ENCODE results near the gene SREK1. TPM values are rescaled to one million over a fixed set of nuclear protein-coding genes. Genes with fewer than 3 reads are reported as not detected.

The SREK1 gene
- total and polyA plus RNA-seq, 2 of the 8 experiments (the other 6 are each of a cell fraction or from before 2014, with no cell fraction given), result 10.6 to 40.4 TPM

DNA sequence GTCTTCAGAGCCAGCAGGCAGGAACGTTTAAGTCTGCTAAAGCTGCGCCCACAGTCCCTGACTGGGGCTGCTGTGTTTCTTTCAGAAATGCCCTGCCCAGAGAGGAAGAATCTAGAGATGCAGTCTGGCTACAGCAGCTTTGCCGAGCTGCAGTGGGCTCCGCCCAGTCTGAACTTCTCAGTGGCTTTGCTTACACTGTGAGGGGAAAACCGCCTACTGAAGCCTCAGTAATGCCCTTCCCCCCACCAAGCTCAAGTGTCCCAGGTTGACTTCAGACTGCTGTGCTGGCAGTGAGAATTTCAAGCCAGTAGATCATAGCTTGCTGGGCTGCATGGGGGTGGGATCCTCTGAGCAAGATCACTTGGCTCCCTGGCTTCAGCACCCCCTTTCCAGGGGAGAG, 78.4 kb downstream of the SREK1 start (continued):
- TF ChIP-seq, protein P1, sequence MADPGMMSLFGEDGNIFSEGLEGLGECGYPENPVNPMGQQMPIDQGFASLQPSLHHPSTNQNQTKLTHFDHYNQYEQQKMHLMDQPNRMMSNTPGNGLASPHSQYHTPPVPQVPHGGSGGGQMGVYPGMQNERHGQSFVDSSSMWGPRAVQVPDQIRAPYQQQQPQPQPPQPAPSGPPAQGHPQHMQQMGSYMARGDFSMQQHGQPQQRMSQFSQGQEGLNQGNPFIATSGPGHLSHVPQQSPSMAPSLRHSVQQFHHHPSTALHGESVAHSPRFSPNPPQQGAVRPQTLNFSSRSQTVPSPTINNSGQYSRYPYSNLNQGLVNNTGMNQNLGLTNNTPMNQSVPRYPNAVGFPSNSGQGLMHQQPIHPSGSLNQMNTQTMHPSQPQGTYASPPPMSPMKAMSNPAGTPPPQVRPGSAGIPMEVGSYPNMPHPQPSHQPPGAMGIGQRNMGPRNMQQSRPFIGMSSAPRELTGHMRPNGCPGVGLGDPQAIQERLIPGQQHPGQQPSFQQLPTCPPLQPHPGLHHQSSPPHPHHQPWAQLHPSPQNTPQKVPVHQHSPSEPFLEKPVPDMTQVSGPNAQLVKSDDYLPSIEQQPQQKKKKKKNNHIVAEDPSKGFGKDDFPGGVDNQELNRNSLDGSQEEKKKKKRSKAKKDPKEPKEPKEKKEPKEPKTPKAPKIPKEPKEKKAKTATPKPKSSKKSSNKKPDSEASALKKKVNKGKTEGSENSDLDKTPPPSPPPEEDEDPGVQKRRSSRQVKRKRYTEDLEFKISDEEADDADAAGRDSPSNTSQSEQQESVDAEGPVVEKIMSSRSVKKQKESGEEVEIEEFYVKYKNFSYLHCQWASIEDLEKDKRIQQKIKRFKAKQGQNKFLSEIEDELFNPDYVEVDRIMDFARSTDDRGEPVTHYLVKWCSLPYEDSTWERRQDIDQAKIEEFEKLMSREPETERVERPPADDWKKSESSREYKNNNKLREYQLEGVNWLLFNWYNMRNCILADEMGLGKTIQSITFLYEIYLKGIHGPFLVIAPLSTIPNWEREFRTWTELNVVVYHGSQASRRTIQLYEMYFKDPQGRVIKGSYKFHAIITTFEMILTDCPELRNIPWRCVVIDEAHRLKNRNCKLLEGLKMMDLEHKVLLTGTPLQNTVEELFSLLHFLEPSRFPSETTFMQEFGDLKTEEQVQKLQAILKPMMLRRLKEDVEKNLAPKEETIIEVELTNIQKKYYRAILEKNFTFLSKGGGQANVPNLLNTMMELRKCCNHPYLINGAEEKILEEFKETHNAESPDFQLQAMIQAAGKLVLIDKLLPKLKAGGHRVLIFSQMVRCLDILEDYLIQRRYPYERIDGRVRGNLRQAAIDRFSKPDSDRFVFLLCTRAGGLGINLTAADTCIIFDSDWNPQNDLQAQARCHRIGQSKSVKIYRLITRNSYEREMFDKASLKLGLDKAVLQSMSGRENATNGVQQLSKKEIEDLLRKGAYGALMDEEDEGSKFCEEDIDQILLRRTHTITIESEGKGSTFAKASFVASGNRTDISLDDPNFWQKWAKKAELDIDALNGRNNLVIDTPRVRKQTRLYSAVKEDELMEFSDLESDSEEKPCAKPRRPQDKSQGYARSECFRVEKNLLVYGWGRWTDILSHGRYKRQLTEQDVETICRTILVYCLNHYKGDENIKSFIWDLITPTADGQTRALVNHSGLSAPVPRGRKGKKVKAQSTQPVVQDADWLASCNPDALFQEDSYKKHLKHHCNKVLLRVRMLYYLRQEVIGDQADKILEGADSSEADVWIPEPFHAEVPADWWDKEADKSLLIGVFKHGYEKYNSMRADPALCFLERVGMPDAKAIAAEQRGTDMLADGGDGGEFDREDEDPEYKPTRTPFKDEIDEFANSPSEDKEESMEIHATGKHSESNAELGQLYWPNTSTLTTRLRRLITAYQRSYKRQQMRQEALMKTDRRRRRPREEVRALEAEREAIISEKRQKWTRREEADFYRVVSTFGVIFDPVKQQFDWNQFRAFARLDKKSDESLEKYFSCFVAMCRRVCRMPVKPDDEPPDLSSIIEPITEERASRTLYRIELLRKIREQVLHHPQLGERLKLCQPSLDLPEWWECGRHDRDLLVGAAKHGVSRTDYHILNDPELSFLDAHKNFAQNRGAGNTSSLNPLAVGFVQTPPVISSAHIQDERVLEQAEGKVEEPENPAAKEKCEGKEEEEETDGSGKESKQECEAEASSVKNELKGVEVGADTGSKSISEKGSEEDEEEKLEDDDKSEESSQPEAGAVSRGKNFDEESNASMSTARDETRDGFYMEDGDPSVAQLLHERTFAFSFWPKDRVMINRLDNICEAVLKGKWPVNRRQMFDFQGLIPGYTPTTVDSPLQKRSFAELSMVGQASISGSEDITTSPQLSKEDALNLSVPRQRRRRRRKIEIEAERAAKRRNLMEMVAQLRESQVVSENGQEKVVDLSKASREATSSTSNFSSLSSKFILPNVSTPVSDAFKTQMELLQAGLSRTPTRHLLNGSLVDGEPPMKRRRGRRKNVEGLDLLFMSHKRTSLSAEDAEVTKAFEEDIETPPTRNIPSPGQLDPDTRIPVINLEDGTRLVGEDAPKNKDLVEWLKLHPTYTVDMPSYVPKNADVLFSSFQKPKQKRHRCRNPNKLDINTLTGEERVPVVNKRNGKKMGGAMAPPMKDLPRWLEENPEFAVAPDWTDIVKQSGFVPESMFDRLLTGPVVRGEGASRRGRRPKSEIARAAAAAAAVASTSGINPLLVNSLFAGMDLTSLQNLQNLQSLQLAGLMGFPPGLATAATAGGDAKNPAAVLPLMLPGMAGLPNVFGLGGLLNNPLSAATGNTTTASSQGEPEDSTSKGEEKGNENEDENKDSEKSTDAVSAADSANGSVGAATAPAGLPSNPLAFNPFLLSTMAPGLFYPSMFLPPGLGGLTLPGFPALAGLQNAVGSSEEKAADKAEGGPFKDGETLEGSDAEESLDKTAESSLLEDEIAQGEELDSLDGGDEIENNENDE (IDR thresholded peaks at IDR 0.05; ENCODE audit: insufficient replicate concordance, low read length), result no peak
- TF ChIP-seq KDM5A (IDR thresholded peaks at IDR 0.05; ENCODE audit: low read length) (no peak), TBP (IDR thresholded peaks at IDR 0.05; ENCODE audit: low read depth, low read length) (no peak), SP1 (IDR thresholded peaks at IDR 0.05; ENCODE audit: low read depth, low read length) (no peak), BRCA1 (IDR thresholded peaks at IDR 0.05; ENCODE audit: low read depth, low read length) (no peak), EZH2 (IDR thresholded peaks at IDR 0.05; ENCODE audit: low read depth, low read length, severe bottlenecking) (no peak), HDAC6 (IDR thresholded peaks at IDR 0.05; ENCODE audit: low read depth, low read length) (no peak)
